ENCODE measurements around the gene KRT34.

GRCh38 chr17:41363881-41364280 lies 18.2 kb downstream of the KRT34 start:
- TF ChIP-seq CTCF (conservative IDR thresholded peaks at IDR 0.05; ENCODE audit: low read depth in 2 of 2) (no peak), JUNB (IDR thresholded peaks at IDR 0.05; ENCODE audit: unreplicated experiment) (no peak), EZH2 (IDR thresholded peaks at IDR 0.05; ENCODE audit: low read depth, unreplicated experiment) (no peak), REST (IDR thresholded peaks at IDR 0.05; ENCODE audit: unreplicated experiment) (no peak), POLR2AphosphoS5 (IDR thresholded peaks at IDR 0.05; ENCODE audit: low read depth) (no peak), CREB1 (CRISPR knock-in tag; IDR thresholded peaks at IDR 0.05; ENCODE audit: low read depth) (no peak), ZNF331 (CRISPR knock-in tag; IDR thresholded peaks at IDR 0.05; ENCODE audit: low read depth) (no peak), EZH2phosphoT487 (IDR thresholded peaks at IDR 0.05; ENCODE audit: unreplicated experiment) (no peak), ZNF114 (CRISPR knock-in tag; IDR thresholded peaks at IDR 0.05) (no peak)
